SH-SY5Y (cell line): ENCODE data around the gene NSUN2.

Experiments used
- GATA2 ChIP-seq: IDR thresholded peaks from 2 replicates; pipeline ENCODE4 v1.6.1; 2011; ENCODE audit warnings: mild to moderate bottlenecking, low read depth, low read length
- GATA3 ChIP-seq: IDR thresholded peaks from 2 replicates; pipeline ENCODE4 v1.6.1; 2011; ENCODE audit warnings: low read depth, mild to moderate bottlenecking, low read length, moderate library complexity

GRCh38 chr5:6676702-6677101, 43.9 kb upstream of the NSUN2 start:
- no peak for TF ChIP-seq GATA2
- TF ChIP-seq GATA3: no peak
